AG04450 (cell line): Measurements from ENCODE around the gene DCDC1. TPM values are rescaled to one million over a fixed set of nuclear protein-coding genes. Genes with fewer than 3 reads are reported as not detected.

ENCODE experiments used
- CTCF ChIA-PET: fragments of 300-600, 350-600 bp; formaldehyde crosslinking; extraction: SDS; loops from one replicate; lab custom pipeline; 2022; ENCODE audit warnings: antibody characterized with exemption, inconsistent platforms; lab: Charles Lee
- POLR2A ChIA-PET: fragments of 350-600 bp; formaldehyde crosslinking; extraction: SDS; loops from one replicate; lab custom pipeline; 2021; ENCODE audit warnings: antibody characterized with exemption, inconsistent platforms; lab: Yijun Ruan, JAX
- DNase-seq: peaks from one replicate; pipeline ENCODE4 v3.0.0-alpha.2; 2011; ENCODE audit warnings: low read depth, low spot score
- H3K27ac ChIP-seq: one replicate; pipeline ENCODE4 v1.5.1; 2012; ENCODE audit warnings: low read depth, low read length, control low read depth
- H3K27me3 ChIP-seq: one replicate; pipeline ENCODE4 v1.6.0; 2012; ENCODE audit warnings: low read length; ENCODE audit not compliant: control insufficient read depth, insufficient read depth
- H3K4me3 ChIP-seq: 2 replicates; pipeline ENCODE4 v1.5.1; 2011; ENCODE audit warnings: mild to moderate bottlenecking, low read depth, low read length, control low read depth
- H3K9me3 ChIP-seq: 2 replicates; pipeline ENCODE4 v1.5.1; 2012; ENCODE audit warnings: low read length; ENCODE audit not compliant: control insufficient read depth, insufficient read depth
- polyA plus RNA-seq: library from polyadenylated mRNA; depleted of rRNA; stranded (reverse); fragments of >200 nt; gene quantifications from 2 replicates; pipeline ENCODE4 v1.2.3, GENCODE V29; 2011
- TF ChIP-seq, protein P1 (sequence below): IDR thresholded peaks from 2 replicates; pipeline ENCODE4 v1.5.1; 2011; ENCODE audit warnings: low read depth, low read length, control low read depth, inconsistent platforms

The DCDC1 gene
- polyA plus RNA-seq, 1 experiment = 0.02 TPM

- TF ChIP-seq, protein P1, sequence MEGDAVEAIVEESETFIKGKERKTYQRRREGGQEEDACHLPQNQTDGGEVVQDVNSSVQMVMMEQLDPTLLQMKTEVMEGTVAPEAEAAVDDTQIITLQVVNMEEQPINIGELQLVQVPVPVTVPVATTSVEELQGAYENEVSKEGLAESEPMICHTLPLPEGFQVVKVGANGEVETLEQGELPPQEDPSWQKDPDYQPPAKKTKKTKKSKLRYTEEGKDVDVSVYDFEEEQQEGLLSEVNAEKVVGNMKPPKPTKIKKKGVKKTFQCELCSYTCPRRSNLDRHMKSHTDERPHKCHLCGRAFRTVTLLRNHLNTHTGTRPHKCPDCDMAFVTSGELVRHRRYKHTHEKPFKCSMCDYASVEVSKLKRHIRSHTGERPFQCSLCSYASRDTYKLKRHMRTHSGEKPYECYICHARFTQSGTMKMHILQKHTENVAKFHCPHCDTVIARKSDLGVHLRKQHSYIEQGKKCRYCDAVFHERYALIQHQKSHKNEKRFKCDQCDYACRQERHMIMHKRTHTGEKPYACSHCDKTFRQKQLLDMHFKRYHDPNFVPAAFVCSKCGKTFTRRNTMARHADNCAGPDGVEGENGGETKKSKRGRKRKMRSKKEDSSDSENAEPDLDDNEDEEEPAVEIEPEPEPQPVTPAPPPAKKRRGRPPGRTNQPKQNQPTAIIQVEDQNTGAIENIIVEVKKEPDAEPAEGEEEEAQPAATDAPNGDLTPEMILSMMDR = no peak
- Histone ChIP-seq H3K9me3 (no peaks in the 10 kb centered on the region), H3K4me3 (no peak overlapping the region), H3K27me3 (no peaks in the 10 kb centered on the region), H3K27ac (no peak overlapping the region)
- DNase-seq = no peak
- ChIA-PET POLR2A (no interaction called here), CTCF (no interaction called here)
Observed at GRCh38 chr11:30889143-30889794, 480.3 kb downstream of the DCDC1 start.

- CTCF ChIA-PET = interaction anchor here (1.0 kb wide), 1 partner anchor 16 kb away, joined by 3 read pairs; no protein-coding TSS in a partner anchor
- Histone ChIP-seq H3K9me3 (no peaks in the 10 kb centered on the region), H3K27me3 (no peaks in the 10 kb centered on the region), H3K4me3 (no peak overlapping the region), H3K27ac (no peak overlapping the region)
- POLR2A ChIA-PET = no interaction called here
- TF ChIP-seq, protein P1 = no peak
- DNase-seq = no peak
Observed at GRCh38 chr11:30879322-30880005, 490.1 kb downstream of the DCDC1 start.

GRCh38 chr11:30878400-30878799 lies 491.1 kb downstream of the DCDC1 start:
- DNase-seq = no peak
- TF ChIP-seq, protein P1 = no peak
- CTCF ChIA-PET = interaction anchor here (1.0 kb wide), 1 partner anchor 15 kb away, joined by 3 read pairs; no protein-coding TSS in a partner anchor
- Histone ChIP-seq H3K27ac (no peak overlapping the region), H3K4me3 (no peak overlapping the region), H3K27me3 (no peaks in the 10 kb centered on the region), H3K9me3 (no peaks in the 10 kb centered on the region)
- POLR2A ChIA-PET = no interaction called here

- ChIA-PET POLR2A (no interaction called here), CTCF (no interaction called here)
- Histone ChIP-seq H3K4me3 (no peak overlapping the region), H3K27ac (no peak overlapping the region), H3K9me3 (no peaks in the 10 kb centered on the region), H3K27me3 (no peaks in the 10 kb centered on the region)
- TF ChIP-seq, protein P1 = no peak
- no peak for DNase-seq
Observed at GRCh38 chr11:30876663-30877396, 492.7 kb downstream of the DCDC1 start.
